HG02763 (cell line): Measurements from ENCODE around the gene UAP1L1.

Experiments used
- ATAC-seq: cut with Tn5 transposase; IDR thresholded peaks from one replicate; pipeline ENCODE4 v1.9.1; 2021; ENCODE audit warnings: mild to moderate bottlenecking, moderate library complexity; ENCODE audit not compliant: unreplicated experiment

Gene UAP1L1

DNA sequence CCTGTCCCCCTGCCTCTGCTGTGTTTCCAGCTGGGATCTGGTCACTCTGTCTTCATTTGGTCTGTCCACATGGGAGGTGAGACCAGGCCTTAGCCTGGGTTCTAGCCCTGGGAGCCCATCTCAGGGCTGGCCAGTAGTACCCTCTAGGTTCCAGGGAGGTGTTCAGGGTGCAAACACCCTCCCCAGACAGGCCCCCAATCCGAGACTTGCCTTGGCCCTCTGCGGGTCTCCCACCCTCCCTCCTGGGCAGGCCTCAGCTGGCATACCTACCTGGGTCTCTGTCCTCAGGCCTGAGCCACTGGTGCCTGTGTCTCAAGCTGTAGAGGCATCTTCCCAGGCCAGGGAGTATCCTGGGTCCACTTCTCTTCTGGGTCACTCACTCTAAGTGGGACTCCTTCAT is 6.0 kb upstream of the UAP1L1 start:
- ATAC-seq = no peak

DNA sequence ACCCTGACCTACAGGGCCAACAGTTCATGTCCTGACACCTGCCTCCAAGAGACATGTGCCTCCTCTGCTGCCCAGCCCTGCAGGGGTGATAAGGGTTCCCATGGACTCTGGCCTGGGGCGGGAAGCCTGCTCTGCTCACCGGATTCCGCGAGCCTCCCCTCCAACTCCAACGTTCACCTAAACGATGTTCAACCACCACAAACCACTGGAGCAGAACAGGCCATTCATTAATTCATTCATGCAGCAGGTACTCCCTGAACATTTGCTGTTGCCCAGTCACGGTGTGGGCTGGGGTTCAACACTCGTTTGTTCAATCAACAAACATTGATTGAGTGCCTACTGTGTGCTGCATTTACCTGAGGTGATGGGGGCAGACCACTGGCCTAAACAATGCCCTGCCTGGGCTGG is 3.3 kb upstream of the UAP1L1 start:
- no peak for ATAC-seq

DNA sequence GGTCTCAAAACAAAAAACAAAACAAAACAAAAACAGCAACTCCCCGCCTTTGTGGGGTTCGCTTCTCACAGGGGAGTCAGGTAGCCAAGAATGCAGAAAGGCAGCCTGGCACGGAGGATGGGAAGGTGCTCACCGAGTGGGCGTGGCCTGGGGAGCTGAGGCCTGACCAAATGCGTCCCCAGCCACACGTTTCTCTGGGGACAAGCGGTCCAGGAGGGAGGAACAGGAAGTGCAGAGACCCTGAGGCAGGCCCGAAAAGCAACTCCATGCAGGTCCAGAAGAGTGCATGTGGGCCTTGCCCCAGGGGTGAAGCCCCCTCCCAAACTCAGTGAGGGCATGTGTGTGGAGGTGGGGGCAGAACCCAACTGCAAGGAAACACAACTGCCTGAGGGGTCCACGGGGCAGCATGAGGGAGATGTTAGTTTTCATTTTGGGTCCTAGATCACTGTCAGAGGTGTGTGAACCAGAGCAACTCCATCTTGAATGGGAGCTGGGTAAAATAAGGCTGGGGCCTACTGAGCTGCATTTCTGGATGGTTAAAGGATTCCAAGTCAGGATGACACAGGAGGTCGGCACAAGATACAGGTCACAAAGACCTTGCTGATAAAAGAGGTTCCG is 2.6 kb upstream of the UAP1L1 start:
- ATAC-seq = no peak

DNA sequence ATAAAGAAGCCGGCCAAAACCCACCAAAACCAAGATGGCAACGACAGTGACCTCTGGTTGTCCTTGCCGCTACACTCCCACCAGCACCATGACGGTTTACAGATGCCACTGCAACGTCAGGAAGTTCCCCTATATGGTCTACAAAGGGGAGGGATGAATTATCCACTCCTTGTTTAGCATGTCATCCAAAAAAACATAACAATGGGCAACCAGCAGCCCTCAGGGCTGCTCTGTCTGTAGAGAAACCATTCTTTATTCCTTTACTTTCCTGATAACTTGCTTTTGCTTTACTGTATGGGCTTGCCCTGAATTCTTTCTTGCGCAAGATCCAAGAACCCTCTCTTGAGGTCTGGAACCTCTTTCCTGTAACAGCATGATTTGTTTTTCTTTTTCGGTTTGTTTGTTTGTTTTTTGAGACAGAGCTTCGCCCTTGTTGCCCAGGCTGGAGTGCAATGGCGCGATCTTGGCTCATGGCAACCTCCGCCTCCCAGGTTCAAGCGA is 2.0 kb upstream of the UAP1L1 start:
- no peak for ATAC-seq

DNA sequence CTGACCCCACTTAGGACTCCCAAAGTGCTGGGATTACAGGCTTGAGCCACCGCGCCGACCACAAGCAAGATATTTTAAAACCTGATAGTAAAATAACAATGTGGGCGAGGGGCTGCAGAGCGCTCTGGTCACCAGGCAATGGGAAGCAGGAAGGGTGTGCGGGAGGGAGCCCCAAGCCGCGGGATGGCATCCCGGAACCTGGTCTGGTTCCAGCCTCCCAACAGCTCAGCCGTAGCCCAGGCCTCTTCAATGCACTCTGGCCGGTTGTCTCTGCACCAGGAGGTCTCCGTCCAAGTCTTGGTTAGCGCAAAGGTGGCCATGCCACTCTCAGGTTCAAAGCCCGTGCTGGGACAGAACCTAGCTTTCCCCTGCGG is 694 bp upstream of the UAP1L1 start:
- ATAC-seq = no peak

DNA sequence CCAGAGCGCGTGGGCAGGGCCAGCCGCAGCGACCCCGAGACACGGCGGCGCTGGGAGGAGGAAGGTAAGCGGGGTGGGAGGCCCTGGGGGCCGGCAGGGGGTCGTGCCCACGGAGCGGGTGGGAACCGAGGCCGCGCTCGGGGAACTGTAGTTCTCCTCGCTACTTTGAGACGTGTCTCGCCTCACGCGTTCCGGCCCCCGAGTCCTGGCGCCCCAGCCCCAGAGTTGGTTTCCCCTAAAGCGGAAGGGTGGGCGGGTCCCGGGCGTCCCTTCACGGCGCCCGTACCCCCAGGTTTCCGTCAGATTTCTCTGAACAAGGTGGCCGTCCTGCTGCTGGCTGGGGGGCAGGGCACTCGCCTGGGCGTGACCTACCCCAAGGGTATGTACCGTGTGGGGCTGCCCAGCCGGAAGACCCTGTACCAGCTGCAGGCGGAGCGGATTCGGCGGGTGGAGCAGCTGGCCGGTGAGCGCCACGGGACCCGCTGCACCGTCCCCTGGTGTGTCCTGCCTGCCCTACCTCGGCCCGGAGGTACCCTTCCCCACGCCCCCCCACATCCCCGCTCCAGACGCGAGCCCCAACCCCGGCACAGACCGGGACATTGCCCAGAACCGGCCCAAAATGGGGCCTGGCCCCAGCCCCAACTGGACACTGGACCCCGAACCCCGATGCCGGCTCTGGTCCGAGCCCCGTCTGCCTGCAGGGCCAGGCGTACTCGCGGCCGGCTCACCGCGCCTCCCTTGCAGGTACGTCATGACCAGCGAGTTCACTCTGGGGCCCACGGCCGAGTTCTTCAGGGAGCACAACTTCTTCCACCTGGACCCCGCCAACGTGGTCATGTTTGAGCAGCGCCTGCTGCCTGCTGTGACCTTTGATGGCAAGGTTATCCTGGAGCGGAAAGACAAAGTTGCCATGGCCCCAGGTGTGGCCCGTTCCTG is 709 bp downstream of the UAP1L1 start:
- ATAC-seq = peak; percentile 26

DNA sequence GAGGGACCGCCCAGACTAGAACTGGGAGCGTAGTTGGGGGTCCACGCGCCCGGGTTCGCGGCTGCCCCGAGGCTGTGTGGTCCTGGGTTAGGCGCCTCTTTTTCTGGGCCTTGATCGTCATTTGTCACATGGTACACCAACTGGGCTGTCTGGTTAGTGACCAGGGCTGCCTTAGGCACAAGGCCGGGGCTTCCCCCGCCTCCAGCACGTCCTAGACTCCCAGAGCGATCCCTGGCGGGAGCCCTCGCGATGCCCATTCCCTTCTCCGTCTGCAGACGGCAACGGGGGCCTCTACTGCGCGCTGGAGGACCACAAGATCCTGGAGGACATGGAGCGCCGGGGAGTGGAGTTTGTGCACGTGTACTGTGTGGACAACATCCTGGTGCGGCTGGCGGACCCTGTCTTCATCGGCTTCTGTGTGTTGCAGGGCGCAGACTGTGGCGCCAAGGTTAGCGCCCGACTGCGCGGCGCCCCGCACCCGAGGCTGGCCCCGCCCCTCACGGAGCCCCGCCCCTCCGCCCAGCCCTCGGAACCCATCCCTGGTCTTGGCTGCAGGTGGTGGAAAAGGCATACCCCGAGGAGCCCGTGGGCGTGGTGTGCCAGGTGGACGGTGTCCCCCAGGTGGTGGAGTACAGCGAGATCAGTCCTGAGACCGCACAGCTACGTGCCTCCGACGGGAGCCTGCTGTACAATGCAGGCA is 1.5 kb downstream of the UAP1L1 start:
- ATAC-seq = no peak

DNA sequence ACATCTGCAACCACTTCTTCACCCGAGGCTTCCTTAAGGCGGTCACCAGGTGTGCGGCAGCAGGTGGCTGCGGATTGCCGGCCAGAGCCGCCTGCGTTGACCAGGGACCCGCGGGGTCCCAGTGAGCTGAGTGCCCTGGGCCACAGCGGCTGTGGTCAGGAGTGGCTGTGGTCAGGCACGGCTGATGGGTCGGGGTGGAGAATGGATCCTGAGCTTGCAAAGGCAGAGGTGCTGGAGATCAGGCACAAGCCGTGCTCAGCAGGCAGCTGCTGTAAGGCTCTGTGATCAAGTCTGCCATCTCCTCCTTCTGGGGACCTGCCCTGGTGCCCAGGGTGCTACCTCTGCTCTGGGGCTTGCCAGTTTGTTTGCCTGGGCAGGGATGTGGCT is 2.1 kb downstream of the UAP1L1 start:
- no peak for ATAC-seq

DNA sequence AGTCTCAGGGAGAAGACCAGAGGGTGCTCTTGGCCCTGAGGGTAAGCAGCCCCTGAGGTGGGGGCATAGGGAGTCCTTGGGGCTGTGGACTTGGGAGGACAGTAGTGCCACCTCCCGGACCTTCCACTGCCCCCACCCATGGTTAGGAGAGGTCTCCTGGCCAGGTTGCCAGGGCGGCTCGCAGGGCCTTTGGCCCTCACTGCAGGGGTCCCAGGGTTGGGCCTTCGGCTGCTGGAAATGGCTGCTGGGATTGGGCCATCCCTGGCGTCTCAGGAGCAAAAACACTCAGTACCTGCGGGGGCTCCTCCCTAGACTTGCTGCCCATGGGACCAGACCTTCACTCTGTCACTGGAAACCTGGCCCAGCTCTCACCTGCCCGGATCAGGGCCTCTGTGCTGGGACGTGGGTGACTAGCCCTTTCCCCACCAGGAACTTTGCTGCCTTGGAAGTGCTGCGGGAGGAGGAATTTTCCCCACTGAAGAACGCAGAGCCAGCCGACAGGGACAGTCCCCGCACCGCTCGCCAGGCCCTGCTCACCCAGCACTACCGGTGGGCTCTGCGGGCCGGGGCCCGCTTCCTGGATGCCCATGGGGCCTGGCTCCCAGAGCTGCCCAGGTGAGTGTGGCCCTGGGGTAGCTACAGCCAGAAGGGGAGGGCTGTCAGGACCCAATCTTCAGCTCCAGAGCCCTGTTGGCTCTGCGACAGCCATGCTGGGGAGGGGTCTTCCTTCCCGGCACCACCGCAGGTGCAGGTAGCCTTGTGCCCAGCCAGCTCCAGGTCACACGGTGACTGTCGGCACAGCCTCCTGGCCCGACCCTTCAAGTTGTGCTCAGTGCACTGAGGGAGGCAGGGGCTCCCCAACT is 3.2 kb downstream of the UAP1L1 start:
- no peak for ATAC-seq

DNA sequence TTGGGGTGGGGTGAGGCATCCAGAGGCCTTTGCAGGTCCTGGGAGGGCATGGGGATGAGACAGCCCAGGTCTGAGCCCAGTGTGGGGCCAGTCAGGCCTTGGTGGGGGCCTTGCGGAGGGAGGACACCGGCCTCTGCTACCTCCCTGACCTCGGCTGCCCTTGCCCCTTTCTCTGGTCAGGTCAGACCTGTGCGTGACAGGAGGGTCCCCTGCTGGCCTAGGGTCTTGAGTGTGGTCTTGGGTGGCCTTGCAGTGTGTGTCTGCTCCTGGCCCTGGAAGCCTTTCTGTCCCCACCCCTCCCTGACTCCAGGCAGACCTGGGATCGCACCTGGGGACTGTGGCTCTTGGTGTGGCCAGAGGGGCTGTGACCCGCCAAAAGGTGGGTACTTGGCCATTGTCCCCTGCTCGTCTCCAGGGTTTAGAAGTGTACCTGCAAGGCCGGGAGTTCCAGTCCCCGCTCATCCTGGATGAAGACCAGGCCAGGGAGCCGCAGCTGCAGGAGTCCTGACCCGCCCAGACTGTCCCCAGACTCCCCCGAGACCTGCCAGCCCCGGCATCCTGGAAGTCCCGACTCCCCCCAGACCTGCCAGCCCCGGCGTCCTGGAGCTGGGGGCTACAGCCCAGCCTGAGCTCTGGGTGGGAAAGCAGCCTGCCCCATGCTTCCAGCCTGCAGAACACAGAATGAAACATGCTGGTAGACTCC is 5.1 kb downstream of the UAP1L1 start:
- no peak for ATAC-seq

DNA sequence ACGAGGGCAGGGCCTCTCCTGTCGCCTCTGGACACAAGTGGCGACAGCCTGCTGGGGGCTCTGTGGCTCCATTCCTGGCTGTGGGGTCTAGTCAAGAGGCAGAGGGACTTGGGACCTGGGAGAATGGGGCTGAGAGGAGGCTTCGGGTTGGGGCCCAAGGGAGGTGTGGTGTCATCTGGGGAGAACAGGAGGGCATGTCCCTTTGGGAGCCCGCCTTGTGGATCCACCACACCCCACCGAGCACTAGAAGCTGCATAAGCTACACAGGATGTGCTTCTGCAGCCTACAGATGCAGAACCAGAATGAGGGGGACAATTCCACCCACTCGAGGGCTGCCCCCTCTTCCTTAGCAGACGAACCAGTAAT is 5.6 kb downstream of the UAP1L1 start:
- no peak for ATAC-seq

DNA sequence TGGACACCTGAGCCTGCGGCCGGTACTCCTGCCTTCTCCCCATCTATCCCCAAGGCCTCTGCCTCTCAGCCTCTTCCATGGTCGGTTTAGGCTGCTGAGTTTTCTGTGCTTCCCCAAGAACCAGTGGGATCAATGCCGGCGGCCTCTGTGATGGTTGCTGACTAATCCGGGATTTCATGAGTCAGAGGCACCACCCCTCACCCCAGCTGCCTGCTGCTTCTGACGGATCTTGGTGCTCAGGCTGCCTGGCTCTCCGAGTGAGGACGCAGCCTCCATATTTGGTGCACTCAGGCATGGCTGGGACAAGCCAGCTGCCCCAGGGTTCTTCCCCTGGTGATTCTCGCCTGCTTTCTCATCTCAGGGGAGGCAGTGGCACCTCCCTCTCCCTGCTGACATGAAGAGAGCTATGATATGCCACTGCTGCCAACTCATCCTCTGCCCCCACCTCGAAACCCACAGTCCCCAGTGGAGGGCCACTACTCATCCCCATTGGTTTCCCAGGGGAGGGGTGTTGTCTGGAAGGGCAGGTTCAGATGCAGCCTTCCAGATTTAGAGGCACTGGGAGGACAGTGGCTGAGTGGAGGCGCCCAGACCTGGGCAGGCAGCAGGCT is 6.2 kb downstream of the UAP1L1 start:
- no peak for ATAC-seq

DNA sequence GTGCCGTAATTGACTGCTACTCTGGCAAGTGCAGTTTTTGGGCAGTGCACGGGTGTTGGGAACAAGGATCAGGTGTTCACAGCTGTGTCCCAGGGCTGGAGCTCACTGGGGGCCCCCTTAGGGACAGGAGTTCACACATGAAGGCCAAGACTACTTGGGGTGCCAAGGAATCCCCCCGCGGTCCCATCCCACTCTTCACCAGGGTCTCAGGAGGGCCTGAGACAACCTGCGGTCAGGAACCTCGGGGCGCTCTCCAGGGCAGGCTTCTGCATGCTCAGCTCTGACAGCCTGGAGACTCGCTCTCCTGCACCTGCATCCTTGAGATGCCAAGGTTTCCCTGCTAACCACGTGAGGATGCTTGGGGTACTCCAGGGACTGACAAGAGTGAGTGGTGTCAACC is 7.2 kb downstream of the UAP1L1 start:
- ATAC-seq = no peak

DNA sequence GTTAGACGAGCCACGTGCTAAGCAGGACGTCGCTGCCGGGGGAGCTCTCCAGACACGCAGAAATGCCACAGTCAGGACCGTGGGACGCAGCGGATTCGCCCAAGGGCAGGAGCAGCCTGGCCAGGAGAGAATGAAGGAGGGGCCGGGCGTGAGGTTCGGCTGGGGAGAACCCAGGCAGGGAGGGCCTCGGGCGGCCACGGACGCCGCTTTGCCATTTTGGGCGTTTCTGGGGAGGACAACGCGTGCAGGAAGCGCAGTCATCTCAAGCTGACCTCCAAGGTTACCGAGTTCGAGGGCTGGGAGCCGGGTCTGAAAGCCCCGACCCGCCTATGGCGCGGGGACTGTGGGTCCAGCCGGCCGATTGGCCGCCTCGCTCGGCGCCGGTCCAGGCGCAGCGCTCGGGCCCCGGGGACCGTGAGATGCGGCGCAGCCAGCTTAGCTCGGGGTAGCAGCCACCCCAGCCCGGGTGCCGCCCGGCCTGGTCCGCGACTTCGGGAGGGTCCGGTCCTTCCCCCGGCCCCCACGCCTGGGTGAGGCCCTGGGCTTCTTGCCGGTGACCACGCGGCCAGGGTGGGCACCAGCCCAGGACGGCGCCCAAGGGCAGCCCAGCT is 8.7 kb downstream of the UAP1L1 start:
- ATAC-seq = no peak

DNA sequence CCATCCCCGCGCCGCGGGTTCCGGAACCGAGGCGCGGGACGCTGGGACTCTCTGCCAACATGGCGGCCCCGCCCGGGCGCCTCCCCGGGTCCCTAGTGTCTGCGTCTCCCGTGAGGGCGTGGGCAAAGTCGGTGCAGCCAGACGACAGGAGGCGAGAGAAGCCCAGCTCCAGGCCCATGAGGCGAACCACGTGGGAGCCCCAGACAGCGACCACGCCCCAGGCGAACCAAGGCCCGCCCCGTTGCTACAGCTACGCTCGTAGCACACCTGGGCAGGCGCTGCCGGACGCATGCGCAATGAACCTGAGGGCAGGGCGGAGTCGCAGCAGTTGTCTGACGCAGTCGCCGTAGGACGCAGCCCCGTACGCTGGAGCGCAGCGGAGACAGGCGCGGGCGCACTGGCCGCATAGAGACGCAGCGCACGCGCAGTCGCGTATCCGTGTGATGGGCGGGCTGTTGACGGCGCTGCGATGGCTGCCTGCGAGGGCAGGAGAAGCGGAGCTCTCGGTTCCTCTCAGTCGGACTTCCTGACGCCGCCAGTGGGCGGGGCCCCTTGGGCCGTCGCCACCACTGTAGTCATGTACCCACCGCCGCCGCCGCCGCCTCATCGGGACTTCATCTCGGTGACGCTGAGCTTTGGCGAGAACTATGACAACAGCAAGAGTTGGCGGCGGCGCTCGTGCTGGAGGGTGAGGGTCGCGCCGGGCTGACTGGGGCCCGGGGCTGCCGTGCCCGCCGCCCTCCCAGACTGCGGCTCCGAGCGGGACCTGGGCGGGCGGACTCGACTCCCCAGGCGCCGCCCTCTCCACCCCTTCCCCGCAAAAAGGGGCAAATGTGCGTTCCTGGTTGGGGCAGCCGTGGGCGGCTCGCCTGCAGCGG is 9.5 kb downstream of the UAP1L1 start, which contains the start of gene MAN1B1:
Gene MAN1B1, plus strand, starts transcription at position 455 of the 878 bp plus-strand sequence. Its CDS starts 15 bp downstream, at position 470.
- peak; percentile 81 for ATAC-seq

DNA sequence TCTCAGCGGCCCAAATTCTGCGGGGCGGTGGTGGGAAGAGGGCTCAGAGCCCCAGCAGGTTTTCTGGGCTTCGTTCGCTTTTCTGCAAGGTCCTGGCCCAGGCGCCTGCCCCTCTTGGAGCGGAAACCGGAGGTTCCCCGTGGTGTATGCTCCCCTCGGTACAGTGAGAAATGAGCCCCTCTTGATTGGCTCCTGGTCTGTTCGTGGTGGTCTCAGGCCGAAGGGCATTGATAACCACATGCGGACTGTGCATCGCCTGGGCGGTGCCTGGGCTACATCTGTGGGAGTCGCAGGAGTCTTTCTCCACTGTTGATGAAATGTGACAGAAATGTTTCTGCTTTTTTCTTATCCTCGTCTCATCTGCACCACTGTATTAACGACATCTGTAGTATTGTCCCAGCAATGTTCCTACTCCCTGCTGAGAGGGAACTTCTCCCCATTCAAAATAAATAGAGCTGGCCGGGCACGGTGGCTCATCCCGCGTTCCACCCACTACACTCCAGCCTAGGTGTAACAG is 10.2 kb downstream of the UAP1L1 start:
- no peak for ATAC-seq

DNA sequence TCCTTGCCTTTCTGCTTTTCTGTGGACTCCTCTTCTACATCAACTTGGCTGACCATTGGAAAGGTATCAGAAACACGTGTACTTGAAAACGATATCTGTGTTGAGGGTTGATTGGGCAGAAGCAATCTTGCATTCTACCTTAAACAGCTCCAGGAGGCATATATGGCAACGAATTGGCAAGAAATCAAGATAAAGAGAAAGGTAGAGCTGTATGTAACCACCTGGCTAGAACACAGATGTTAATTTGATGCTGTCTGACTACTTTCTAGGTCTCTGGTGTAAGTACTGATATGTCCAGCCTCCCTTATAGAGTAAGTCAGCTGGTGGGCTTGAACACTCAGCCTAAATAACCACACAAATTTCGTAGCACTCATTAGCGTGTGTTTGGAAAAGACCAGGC is 10.8 kb downstream of the UAP1L1 start:
- ATAC-seq = no peak
